SU-DHL-6 (cell line): ENCODE results near the gene CCL20.
A peak's percentile ranks its signal among the peaks of the same experiment; 100 is the strongest.

ENCODE experiments used
- H2AFZ ChIP-seq: fragments of 200-600 bp; sonication (generic); 2 replicates; pipeline ENCODE4 v1.6.1; 2014; ENCODE audit warnings: low read depth, mild to moderate bottlenecking, moderate library complexity, mixed read lengths, antibody characterized with exemption, low read length; ENCODE audit not compliant: severe bottlenecking
- H3F3A ChIP-seq: fragments of 200-600 bp; shearing (Covaris generic); 2 replicates; pipeline ENCODE4 v1.6.0; 2016; ENCODE audit warnings: antibody characterized with exemption, mild to moderate bottlenecking; ENCODE audit not compliant: insufficient read depth
- H3K27ac ChIP-seq: fragments of 200-600 bp; sonication (generic); 2 replicates; pipeline ENCODE4 v1.5.1; 2016; ENCODE audit warnings: low read depth, mild to moderate bottlenecking, low read length, moderate library complexity, mixed read lengths
- H3K27me3 ChIP-seq: fragments of 200-600 bp; sonication (generic), shearing (Covaris generic); 2 replicates; pipeline ENCODE4 v1.6.0; 2014; ENCODE audit warnings: mild to moderate bottlenecking, low read length
- H3K36me3 ChIP-seq: fragments of 200-600 bp; sonication (generic); 2 replicates; pipeline ENCODE4 v1.6.1; 2014; ENCODE audit warnings: mild to moderate bottlenecking, low read length, mixed read lengths
- H3K4me2 ChIP-seq: fragments of 300-600, 200-600 bp; shearing (Covaris generic), sonication (generic); 2 replicates; pipeline ENCODE4 v1.6.0; 2014; ENCODE audit warnings: low read length, low read depth, mild to moderate bottlenecking; ENCODE audit not compliant: poor library complexity, severe bottlenecking
- H3K4me3 ChIP-seq: fragments of 200-600 bp; sonication (generic); 2 replicates; pipeline ENCODE4 v1.5.1; 2014; ENCODE audit warnings: antibody characterized with exemption, low read length, mild to moderate bottlenecking, mixed read lengths; ENCODE audit not compliant: insufficient read depth, poor library complexity, severe bottlenecking
- H3K79me2 ChIP-seq: fragments of 200-600 bp; sonication (generic); 2 replicates; pipeline ENCODE4 v1.6.1; 2014; ENCODE audit warnings: mild to moderate bottlenecking, low read length, moderate library complexity; ENCODE audit not compliant: insufficient read depth
- H3K9ac ChIP-seq: fragments of 200-600 bp; sonication (generic); 2 replicates; pipeline ENCODE4 v1.7.0; 2014; ENCODE audit warnings: mild to moderate bottlenecking, low read length
- H3K9me2 ChIP-seq: fragments of 200-600 bp; sonication (generic); replicated peaks from 2 replicates; pipeline ENCODE4 v1.6.1; 2014; ENCODE audit warnings: low read length; ENCODE audit not compliant: insufficient read depth
- H3K9me3 ChIP-seq: fragments of 200-600 bp; sonication (generic); 2 replicates; pipeline ENCODE4 v1.6.1; 2014; ENCODE audit warnings: low read length, mixed read lengths; ENCODE audit not compliant: insufficient read depth
- H4K20me1 ChIP-seq: fragments of 200-600 bp; sonication (generic); 2 replicates; pipeline ENCODE4 v1.6.1; 2014; ENCODE audit warnings: low read depth, mild to moderate bottlenecking, antibody characterized with exemption, low read length, moderate library complexity, mixed read lengths
- EZH2phosphoT487 ChIP-seq: fragments of 200-600 bp; sonication (generic), shearing (Covaris generic); conservative IDR thresholded peaks from 2 replicates; pipeline ENCODE4 v1.6.1; 2018; ENCODE audit warnings: mild to moderate bottlenecking, antibody characterized with exemption, low read length, moderate library complexity, mixed read lengths
- TF ChIP-seq, protein P1 (sequence below): fragments of 200-600 bp; sonication (generic); IDR thresholded peaks from one replicate; pipeline ENCODE4 v1.5.1; 2017; ENCODE audit warnings: antibody characterized with exemption, mild to moderate bottlenecking, low read length, moderate library complexity; ENCODE audit not compliant: insufficient read depth, poor library complexity, severe bottlenecking

Gene CCL20

GRCh38 chr2:227860221-227860641, 46.6 kb downstream of the CCL20 start:
- Histone ChIP-seq H3K79me2 (no peaks in the 10 kb centered on the region), H3K9ac (no peak overlapping the region), H3K9me2 (no peaks in the 10 kb centered on the region), H4K20me1 (no peaks in the 10 kb centered on the region), H3K4me2 (no peak overlapping the region), H2AFZ (no peak overlapping the region), H3K36me3 (no peaks in the 10 kb centered on the region), H3F3A (no peaks in the 10 kb centered on the region), H3K27ac (no peak overlapping the region), H3K4me3 (no peak overlapping the region), H3K27me3 (no peaks in the 10 kb centered on the region), H3K9me3 (no peaks in the 10 kb centered on the region)
- TF ChIP-seq, protein P1, sequence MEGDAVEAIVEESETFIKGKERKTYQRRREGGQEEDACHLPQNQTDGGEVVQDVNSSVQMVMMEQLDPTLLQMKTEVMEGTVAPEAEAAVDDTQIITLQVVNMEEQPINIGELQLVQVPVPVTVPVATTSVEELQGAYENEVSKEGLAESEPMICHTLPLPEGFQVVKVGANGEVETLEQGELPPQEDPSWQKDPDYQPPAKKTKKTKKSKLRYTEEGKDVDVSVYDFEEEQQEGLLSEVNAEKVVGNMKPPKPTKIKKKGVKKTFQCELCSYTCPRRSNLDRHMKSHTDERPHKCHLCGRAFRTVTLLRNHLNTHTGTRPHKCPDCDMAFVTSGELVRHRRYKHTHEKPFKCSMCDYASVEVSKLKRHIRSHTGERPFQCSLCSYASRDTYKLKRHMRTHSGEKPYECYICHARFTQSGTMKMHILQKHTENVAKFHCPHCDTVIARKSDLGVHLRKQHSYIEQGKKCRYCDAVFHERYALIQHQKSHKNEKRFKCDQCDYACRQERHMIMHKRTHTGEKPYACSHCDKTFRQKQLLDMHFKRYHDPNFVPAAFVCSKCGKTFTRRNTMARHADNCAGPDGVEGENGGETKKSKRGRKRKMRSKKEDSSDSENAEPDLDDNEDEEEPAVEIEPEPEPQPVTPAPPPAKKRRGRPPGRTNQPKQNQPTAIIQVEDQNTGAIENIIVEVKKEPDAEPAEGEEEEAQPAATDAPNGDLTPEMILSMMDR = no peak
- TF ChIP-seq EZH2phosphoT487 = no peak

GRCh38 chr2:227861011-227861410, 47.4 kb downstream of the CCL20 start:
- no peak overlapping the region for H2AFZ ChIP-seq
- H3K27me3 ChIP-seq = no peaks in the 10 kb centered on the region
- no peak overlapping the region for H3K9ac ChIP-seq

DNA sequence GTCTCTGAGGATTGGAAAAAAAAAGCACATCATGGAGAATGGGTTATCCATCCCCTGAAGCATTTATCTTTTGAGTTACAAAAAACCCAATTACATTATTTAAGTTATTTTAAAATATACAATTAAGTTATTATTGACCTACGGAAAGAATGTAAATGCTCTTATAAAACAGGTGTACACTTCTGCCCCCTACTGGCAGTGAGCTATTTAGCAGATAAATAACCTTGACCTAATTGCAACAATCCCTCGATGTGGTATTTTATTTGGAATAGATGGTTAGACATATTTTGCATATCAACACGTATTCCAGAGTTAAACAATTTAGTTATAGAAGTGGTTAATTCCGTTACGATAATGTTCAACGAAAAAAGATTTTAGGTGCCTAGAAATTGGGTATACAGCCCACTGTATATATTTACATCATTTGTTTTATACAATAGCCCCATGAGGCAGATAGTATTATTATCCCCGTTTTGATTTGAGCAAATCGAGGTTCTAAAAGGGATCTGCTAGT, 48.6 kb downstream of the CCL20 start:
- no peaks in the 10 kb centered on the region for H3K36me3 ChIP-seq
- TF ChIP-seq, protein P1 = peak; percentile 74
- TF ChIP-seq EZH2phosphoT487 = no peak
- no peak overlapping the region for H3K4me2 ChIP-seq
- no peak overlapping the region for H3K27ac ChIP-seq
- H3K9ac ChIP-seq = no peak overlapping the region
- H3K9me3 ChIP-seq = no peaks in the 10 kb centered on the region
- no peaks in the 10 kb centered on the region for H3F3A ChIP-seq
- no peaks in the 10 kb centered on the region for H3K9me2 ChIP-seq
- H4K20me1 ChIP-seq = no peaks in the 10 kb centered on the region
- H2AFZ ChIP-seq = no peak overlapping the region
- H3K27me3 ChIP-seq = no peaks in the 10 kb centered on the region
- no peaks in the 10 kb centered on the region for H3K79me2 ChIP-seq
- H3K4me3 ChIP-seq = no peak overlapping the region

More at GRCh38 chr2:227861011-227861410, 47.4 kb downstream of the CCL20 start:
- Histone ChIP-seq H3K36me3 (no peaks in the 10 kb centered on the region), H3K79me2 (no peaks in the 10 kb centered on the region), H3K4me3 (no peak overlapping the region), H4K20me1 (no peaks in the 10 kb centered on the region), H3F3A (no peaks in the 10 kb centered on the region), H3K27ac (no peak overlapping the region), H3K4me2 (no peak overlapping the region), H3K9me3 (no peaks in the 10 kb centered on the region), H3K9me2 (no peaks in the 10 kb centered on the region)
- no peak for TF ChIP-seq EZH2phosphoT487
- TF ChIP-seq, protein P1 = no peak
